OCI-M1 (cell line): ENCODE results near the gene MRGPRD.

Experiments used
- DNase-seq: peaks from one replicate; lab custom pipeline; 2025; lab: John Stamatoyannopoulos, UW

Gene MRGPRD

GRCh38 chr11:68946416-68947090 is 34.2 kb downstream of the MRGPRD start:
- DNase-seq, result peak; percentile 78

GRCh38 chr11:68942751-68943271 is 38.0 kb downstream of the MRGPRD start:
- DNase-seq, result peak; percentile 75

- DNase-seq, result no peak
These were observed 38.6 kb downstream of the MRGPRD start for GRCh38 chr11:68942095-68942620.

GRCh38 chr11:68941324-68942094 is 39.3 kb downstream of the MRGPRD start:
- DNase-seq, result no peak

- DNase-seq, result no peak
These were observed 40.0 kb downstream of the MRGPRD start for GRCh38 chr11:68940651-68941323.

- no peak for DNase-seq
These were observed 40.9 kb downstream of the MRGPRD start for GRCh38 chr11:68939583-68940555.

GRCh38 chr11:68938816-68939582 is 41.8 kb downstream of the MRGPRD start:
- no peak for DNase-seq

- no peak for DNase-seq
These were observed 42.7 kb downstream of the MRGPRD start for GRCh38 chr11:68938088-68938487.

GRCh38 chr11:68936676-68937620 is 43.8 kb downstream of the MRGPRD start:
- no peak for DNase-seq

- no peak for DNase-seq
These were observed 44.5 kb downstream of the MRGPRD start for GRCh38 chr11:68936358-68936636.

GRCh38 chr11:68935516-68936357 is 45.0 kb downstream of the MRGPRD start:
- no peak for DNase-seq

- no peak for DNase-seq
These were observed 45.7 kb downstream of the MRGPRD start for GRCh38 chr11:68935066-68935465.

- DNase-seq, result no peak
These were observed 46.1 kb downstream of the MRGPRD start for GRCh38 chr11:68934666-68935065.

GRCh38 chr11:68934321-68934645 is 46.5 kb downstream of the MRGPRD start:
- DNase-seq, result no peak

GRCh38 chr11:68933605-68934320 is 47.0 kb downstream of the MRGPRD start:
- no peak for DNase-seq

GRCh38 chr11:68932933-68933577 is 47.7 kb downstream of the MRGPRD start:
- DNase-seq, result no peak

GRCh38 chr11:68932358-68932757 is 48.4 kb downstream of the MRGPRD start:
- DNase-seq, result no peak

- no peak for DNase-seq
These were observed 48.9 kb downstream of the MRGPRD start for GRCh38 chr11:68931911-68932310.
